Nasal cavity respiratory epithelium epithelial cell of viscerocranial mucosa (primary cell): ENCODE results near the gene ANKDD1A. TPM values are rescaled to one million over a fixed set of nuclear protein-coding genes. Genes with fewer than 3 reads are reported as not detected.

Experiments used
- total RNA-seq: library from RNA; depleted of rRNA; stranded (reverse); fragments of >200 nt; gene quantifications from 2 replicates; pipeline ENCODE4 v1.2.3, GENCODE V29; 2014

The ANKDD1A gene
- 0.68 and 2.8 TPM in 2 replicates for total RNA-seq

DNA sequence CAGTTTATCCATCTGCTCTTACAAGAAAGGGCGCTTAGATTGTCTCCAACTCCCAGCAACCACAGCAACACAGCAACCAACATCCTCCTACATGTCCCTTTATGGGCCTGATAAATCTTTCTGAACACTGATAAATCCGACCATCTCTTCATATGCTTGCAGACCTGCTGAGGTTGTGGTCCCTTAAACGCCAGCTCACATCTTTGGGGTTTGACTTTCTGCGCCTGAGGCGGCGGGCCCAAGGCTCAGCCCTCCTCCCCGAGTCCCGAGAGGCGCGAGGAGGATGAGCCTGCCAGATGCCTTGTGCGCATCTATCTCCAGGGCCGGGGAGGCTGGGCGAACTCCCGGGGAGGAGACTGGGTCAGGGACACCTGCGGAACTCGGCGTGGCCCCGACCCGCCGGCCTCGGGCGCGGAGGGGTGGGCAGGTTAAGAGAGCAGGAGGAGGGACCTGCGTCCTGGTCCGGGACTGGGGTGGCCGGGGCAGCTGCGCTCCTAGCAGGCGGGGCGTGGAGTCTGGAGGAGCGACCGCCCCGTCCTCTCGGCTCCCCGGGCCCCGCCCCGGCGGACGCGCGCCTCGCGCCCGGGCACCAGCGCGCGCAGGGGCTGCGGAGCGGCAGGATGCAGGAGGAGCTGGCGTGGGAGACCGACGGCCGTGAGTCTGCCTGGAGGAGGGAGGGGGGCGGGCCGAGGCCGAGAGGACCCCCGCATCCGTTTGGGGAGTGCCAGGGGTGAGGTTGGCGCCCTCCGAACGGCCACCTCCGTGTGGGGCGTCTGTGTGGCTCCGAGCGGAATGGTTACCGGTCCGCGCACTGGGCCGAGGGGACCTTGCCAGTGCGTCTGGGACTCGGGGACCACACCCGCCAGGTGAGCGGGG lies at the start of gene ANKDD1A:
Gene ANKDD1A (plus strand): TSS at position 592 of the 876 bp plus-strand sequence. CDS start 29 bp downstream, at position 621.

DNA sequence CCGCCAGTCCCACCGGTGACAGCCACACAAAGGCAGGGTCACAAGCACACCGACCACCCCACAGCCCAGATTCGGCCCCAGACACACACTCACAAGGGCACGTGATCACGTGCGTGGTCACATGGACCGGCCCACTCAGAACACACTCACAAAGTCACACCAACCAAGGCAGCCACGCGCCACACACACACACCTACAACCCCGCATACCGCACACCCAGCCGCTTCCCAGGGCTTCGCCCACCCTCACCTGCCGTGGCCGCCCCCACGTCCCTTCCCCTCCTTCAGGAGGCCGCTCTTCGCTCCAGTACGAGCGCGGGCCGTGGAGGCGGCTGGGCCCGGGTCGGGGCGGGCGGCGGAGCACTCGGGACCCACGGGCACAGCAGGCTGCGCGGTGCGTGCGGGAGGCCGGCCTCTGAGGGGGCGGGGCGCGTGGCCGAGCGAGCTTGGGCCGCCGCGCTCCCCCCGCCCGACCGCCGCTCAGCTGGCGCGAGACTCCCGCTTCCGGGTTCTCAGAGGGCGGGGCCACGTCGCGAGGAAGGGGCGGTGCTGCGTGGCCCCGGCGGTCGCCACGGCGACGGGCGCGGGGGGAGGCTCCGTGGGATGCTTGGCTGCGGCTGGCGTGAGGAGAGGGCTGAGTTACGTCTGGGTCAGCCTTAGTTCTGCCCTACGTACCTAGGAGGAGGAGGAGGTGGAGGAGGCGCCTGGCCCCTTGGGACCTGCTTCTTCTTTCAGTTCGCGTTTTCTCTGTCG lies 77.9 kb downstream of the ANKDD1A start, which contains the start of gene SPG21:
Gene SPG21 (minus strand): TSS at position 499 of the 752 bp plus-strand sequence. CDS start 6,345 bp downstream, outside the sequence.

Other genes starting within 250 kb of the ANKDD1A start
- not detected in 2 replicates for gene RBPMS2, start 136.3 kb upstream of the ANKDD1A start, total RNA-seq
- gene PIF1, start 86.3 kb upstream of the ANKDD1A start, total RNA-seq = 0.28 and 0.34 TPM in 2 replicates
- gene PLEKHO2, start 70.0 kb upstream of the ANKDD1A start, total RNA-seq = 6.5 and 11.4 TPM in 2 replicates
- 78.9 and 117 TPM in 2 replicates for gene SPG21, start 78.0 kb downstream of the ANKDD1A start, total RNA-seq
- 16.1 and 30.9 TPM in 2 replicates for gene MTFMT, start 117.7 kb downstream of the ANKDD1A start, total RNA-seq
- not detected in 2 replicates for gene SLC51B, start 133.5 kb downstream of the ANKDD1A start, total RNA-seq
- not detected in 2 replicates for gene RASL12, start 156.1 kb downstream of the ANKDD1A start, total RNA-seq
- not detected in 2 replicates for gene KBTBD13, start 164.8 kb downstream of the ANKDD1A start, total RNA-seq
- 0.34 and 2.5 TPM in 2 replicates for gene UBAP1L, start 203.3 kb downstream of the ANKDD1A start, total RNA-seq
- gene PDCD7, start 221.9 kb downstream of the ANKDD1A start, total RNA-seq = 14.0 and 17.9 TPM in 2 replicates